GM21723 (cell line): ENCODE results near the gene SF3A2.

Experiments used
- ATAC-seq: cut with Tn5 transposase; IDR thresholded peaks from one replicate; pipeline ENCODE4 v1.9.1; 2021; ENCODE audit warnings: mild to moderate bottlenecking, moderate library complexity; ENCODE audit not compliant: unreplicated experiment

Gene SF3A2

GRCh38 chr19:2239771-2240770 is 3.4 kb downstream of the SF3A2 start:
- ATAC-seq, result no peak

GRCh38 chr19:2240881-2241760 is 4.5 kb downstream of the SF3A2 start:
- no peak for ATAC-seq

GRCh38 chr19:2242092-2242537 is 5.5 kb downstream of the SF3A2 start:
- no peak for ATAC-seq

GRCh38 chr19:2242816-2243215 is 6.2 kb downstream of the SF3A2 start:
- no peak for ATAC-seq

- no peak for ATAC-seq
Observed at GRCh38 chr19:2243274-2244124, 6.9 kb downstream of the SF3A2 start.

- ATAC-seq, result no peak
Observed at GRCh38 chr19:2244125-2244411, 7.4 kb downstream of the SF3A2 start.

- ATAC-seq, result no peak
Observed at GRCh38 chr19:2244486-2244885, 7.9 kb downstream of the SF3A2 start.

- no peak for ATAC-seq
Observed at GRCh38 chr19:2245273-2245672, 8.6 kb downstream of the SF3A2 start.

GRCh38 chr19:2246014-2246620 is 9.5 kb downstream of the SF3A2 start:
- ATAC-seq, result no peak

GRCh38 chr19:2246801-2247361 is 10.3 kb downstream of the SF3A2 start:
- no peak for ATAC-seq

- no peak for ATAC-seq
Observed at GRCh38 chr19:2247433-2248101, 10.9 kb downstream of the SF3A2 start.

- no peak for ATAC-seq
Observed at GRCh38 chr19:2248136-2249009, 11.7 kb downstream of the SF3A2 start.

GRCh38 chr19:2249010-2249866 is 12.6 kb downstream of the SF3A2 start, which contains the start of gene AMH:
Gene AMH (plus strand): TSS chr19:2249323. CDS start chr19:2249333, 10 bp downstream.
- ATAC-seq, result no peak

GRCh38 chr19:2249880-2250765 is 13.5 kb downstream of the SF3A2 start:
- ATAC-seq, result no peak

GRCh38 chr19:2250766-2251105 is 14.1 kb downstream of the SF3A2 start:
- ATAC-seq, result no peak
